ENCODE data around the gene LARGE1.

DNA sequence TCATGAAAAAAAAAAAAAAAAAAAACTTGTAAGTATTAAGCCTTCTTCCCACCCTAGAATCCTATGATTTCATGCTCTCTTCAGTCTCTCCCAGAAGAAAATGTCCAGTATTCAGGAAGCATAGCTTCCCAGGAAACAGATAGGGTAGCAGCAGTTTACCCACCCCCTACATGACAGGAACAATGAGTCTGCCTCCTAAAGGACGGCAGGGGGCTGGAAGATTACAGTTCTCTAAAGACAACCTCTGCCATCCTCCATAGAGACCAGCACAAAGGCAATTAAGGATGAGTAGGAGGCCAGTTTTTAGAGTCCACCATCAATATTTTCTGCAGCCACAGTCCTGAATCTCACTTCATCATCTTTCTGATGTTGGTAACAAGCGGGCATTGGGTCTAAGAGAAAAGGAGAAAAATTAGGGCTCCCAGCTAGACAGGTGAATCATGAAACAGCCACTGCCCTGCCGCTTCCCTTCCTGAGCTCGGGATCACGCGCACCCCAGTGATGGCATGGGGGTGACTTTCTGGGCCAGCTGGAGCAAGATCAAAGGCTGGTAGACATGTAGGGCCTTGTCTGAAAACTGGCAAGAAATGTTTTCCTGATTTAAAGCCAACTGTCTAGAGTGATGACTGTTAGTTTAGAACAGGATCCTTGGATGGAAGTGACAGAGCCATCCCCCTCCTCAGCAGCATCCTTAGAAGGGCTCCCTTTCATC, 322.8 kb downstream of the LARGE1 start:
- TF ChIP-seq, protein P1, sequence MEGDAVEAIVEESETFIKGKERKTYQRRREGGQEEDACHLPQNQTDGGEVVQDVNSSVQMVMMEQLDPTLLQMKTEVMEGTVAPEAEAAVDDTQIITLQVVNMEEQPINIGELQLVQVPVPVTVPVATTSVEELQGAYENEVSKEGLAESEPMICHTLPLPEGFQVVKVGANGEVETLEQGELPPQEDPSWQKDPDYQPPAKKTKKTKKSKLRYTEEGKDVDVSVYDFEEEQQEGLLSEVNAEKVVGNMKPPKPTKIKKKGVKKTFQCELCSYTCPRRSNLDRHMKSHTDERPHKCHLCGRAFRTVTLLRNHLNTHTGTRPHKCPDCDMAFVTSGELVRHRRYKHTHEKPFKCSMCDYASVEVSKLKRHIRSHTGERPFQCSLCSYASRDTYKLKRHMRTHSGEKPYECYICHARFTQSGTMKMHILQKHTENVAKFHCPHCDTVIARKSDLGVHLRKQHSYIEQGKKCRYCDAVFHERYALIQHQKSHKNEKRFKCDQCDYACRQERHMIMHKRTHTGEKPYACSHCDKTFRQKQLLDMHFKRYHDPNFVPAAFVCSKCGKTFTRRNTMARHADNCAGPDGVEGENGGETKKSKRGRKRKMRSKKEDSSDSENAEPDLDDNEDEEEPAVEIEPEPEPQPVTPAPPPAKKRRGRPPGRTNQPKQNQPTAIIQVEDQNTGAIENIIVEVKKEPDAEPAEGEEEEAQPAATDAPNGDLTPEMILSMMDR (IDR thresholded peaks at IDR 0.05): no peak
- no peak for TF ChIP-seq ZFX (IDR thresholded peaks at IDR 0.05; ENCODE audit: borderline replicate concordance)
